Measurements from ENCODE around the gene KCNQ1. TPM values are rescaled to one million over a fixed set of nuclear protein-coding genes. Genes with fewer than 3 reads are reported as not detected.

Gene KCNQ1
- total and polyA plus RNA-seq, 2 experiments from 2014 or later, result 0.45 to 0.87 TPM

DNA sequence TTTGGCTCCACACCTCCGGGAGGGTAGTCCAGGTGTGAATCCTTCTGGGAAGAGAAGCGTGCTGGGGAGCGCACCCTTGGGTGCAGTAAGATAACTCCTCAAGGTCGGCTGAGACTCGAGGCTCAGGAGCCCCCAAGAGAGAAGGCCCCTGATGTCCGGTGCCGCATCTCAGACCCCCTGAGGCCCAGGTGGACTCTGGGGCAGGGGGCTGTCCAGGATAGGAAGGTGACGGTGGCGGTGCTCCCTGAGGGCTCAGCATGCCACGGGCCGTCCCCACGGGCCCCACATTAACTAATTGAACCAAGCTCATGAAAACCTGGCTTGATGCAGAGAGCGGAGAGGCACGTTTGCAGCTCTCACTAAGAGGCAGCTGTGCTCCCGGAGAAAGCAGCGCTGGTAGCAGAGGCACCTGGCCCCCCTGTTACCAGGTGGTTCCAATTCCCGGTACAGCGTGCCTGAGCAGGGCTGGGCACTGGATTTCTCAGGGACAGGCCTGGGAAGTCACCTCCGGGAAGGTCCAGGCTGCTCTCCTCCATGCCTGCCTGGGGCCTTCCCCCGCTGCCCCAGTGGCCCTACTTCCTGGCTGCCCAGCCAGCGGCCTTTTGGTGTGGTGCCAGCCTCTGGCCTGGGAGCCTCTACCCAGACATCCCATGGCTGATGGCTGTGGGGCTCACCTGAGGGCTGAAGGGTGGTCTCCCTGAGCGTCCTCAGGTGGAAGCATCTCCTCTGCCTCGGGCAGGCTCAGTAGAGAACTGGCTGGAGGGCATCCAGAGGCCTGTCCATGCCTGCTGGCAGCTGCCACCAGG lies 1.1 kb downstream of the KCNQ1 start:
- Histone ChIP-seq H3K27me3 (ENCODE audit: insufficient read depth) (peaks cover 62% of the 10 kb centered on the region), H3K36me3 (ENCODE audit: insufficient read depth) (no peaks in the 10 kb centered on the region), H3K79me2 (replicated peaks; ENCODE audit: insufficient read depth) (no peaks in the 10 kb centered on the region), H3K4me1 (ENCODE audit: insufficient read depth) (no peaks in the 10 kb centered on the region; the same call in 1 of the 2 replicates), H4K20me1 (replicated peaks; ENCODE audit: insufficient read depth) (no peaks in the 10 kb centered on the region), H3F3A (replicated peaks; ENCODE audit: low read depth) (no peaks in the 10 kb centered on the region), H3K4me2 (peak overlapping the region; percentile 81), H3K9me2 (ENCODE audit: insufficient read depth) (no peaks in the 10 kb centered on the region), H2AFZ (peak overlapping the region; percentile 95; the same call in 1 of the 2 replicates), H3K4me3 (peak overlapping the region; percentile 62), H3K27ac (ENCODE audit: low read depth) (no peak overlapping the region)
- H3K36me3 Mint-ChIP-seq (ENCODE audit: low read depth), result no peaks in the 10 kb centered on the region
- no peak overlapping the region for H3K27ac Mint-ChIP-seq
- peak overlapping the region; percentile 74 for H3K4me3 Mint-ChIP-seq
- DNase-seq (ENCODE audit: low spot score) (peak; percentile 13), ATAC-seq (no peak)
- H3K27me3 Mint-ChIP-seq (ENCODE audit: insufficient read depth, low read depth, poor library complexity), result peaks cover 64% of the 10 kb centered on the region
- peak; percentile 5 for TF ChIP-seq EZH2 (IDR thresholded peaks at IDR 0.05; ENCODE audit: low read depth, unreplicated experiment)
- TF ChIP-seq, protein P1, sequence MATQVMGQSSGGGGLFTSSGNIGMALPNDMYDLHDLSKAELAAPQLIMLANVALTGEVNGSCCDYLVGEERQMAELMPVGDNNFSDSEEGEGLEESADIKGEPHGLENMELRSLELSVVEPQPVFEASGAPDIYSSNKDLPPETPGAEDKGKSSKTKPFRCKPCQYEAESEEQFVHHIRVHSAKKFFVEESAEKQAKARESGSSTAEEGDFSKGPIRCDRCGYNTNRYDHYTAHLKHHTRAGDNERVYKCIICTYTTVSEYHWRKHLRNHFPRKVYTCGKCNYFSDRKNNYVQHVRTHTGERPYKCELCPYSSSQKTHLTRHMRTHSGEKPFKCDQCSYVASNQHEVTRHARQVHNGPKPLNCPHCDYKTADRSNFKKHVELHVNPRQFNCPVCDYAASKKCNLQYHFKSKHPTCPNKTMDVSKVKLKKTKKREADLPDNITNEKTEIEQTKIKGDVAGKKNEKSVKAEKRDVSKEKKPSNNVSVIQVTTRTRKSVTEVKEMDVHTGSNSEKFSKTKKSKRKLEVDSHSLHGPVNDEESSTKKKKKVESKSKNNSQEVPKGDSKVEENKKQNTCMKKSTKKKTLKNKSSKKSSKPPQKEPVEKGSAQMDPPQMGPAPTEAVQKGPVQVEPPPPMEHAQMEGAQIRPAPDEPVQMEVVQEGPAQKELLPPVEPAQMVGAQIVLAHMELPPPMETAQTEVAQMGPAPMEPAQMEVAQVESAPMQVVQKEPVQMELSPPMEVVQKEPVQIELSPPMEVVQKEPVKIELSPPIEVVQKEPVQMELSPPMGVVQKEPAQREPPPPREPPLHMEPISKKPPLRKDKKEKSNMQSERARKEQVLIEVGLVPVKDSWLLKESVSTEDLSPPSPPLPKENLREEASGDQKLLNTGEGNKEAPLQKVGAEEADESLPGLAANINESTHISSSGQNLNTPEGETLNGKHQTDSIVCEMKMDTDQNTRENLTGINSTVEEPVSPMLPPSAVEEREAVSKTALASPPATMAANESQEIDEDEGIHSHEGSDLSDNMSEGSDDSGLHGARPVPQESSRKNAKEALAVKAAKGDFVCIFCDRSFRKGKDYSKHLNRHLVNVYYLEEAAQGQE (IDR thresholded peaks at IDR 0.05; ENCODE audit: unreplicated experiment), result no peak
- H3K4me1 Mint-ChIP-seq, result no peaks in the 10 kb centered on the region; the same call in 2 of the 3 replicates
- no peaks in the 10 kb centered on the region for H3K9me3 Mint-ChIP-seq

DNA sequence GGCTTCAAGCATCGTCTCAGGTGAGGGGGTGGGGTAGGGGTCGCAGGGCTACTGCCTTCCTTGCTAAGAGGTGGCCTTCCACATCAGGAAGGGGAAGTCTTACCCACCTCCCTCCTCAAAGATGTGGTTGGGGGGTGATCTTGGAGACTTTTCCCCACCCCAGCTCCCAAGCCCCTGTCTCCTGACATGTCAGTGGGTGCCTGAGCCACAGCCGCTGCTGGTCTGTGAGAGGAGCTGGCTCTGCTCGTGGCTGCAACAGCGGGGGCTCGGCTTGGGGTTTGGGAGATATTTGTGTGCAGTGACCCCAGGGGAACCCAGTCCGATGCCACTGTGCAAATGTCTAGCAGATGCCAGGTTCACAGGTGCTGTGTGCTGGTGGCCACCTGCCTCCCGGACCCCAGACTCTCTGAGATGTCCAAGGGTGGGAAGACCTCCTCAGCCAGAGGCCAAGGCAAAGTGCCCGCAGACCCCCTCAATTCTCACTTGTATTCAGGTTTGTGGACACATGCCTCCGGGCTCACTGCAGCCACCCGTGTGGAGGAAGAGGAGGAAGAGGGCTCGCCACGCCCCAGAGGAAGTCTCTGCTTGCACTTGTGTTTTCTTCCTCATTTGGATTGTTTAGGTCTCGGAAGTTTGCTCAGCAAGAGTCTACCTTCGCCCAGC lies 1.9 kb downstream of the KCNQ1 start:
- DNase-seq (ENCODE audit: low spot score), result no peak
- Histone ChIP-seq H3K4me1 (ENCODE audit: insufficient read depth) (no peaks in the 10 kb centered on the region; the same call in 1 of the 2 replicates), H3K36me3 (ENCODE audit: insufficient read depth) (no peaks in the 10 kb centered on the region), H3K4me3 (no peak overlapping the region), H3K4me2 (no peak overlapping the region), H4K20me1 (replicated peaks; ENCODE audit: insufficient read depth) (no peaks in the 10 kb centered on the region), H3K9me2 (ENCODE audit: insufficient read depth) (no peaks in the 10 kb centered on the region), H2AFZ (no peak overlapping the region), H3K27ac (ENCODE audit: low read depth) (no peak overlapping the region), H3K79me2 (replicated peaks; ENCODE audit: insufficient read depth) (no peaks in the 10 kb centered on the region), H3F3A (replicated peaks; ENCODE audit: low read depth) (no peaks in the 10 kb centered on the region), H3K27me3 (ENCODE audit: insufficient read depth) (peaks cover 64% of the 10 kb centered on the region)
- Mint-ChIP-seq H3K9me3 (no peaks in the 10 kb centered on the region), H3K27ac (no peak overlapping the region), H3K27me3 (ENCODE audit: insufficient read depth, low read depth, poor library complexity) (peaks cover 65% of the 10 kb centered on the region), H3K4me3 (no peak overlapping the region), H3K36me3 (ENCODE audit: low read depth) (no peaks in the 10 kb centered on the region), H3K4me1 (no peaks in the 10 kb centered on the region; the same call in 2 of the 3 replicates)
- no peak for TF ChIP-seq POLR2AphosphoS5 (IDR thresholded peaks at IDR 0.05; ENCODE audit: low read depth)
- no peak for TF ChIP-seq ZNF331 (CRISPR knock-in tag; IDR thresholded peaks at IDR 0.05; ENCODE audit: low read depth)
- no peak for TF ChIP-seq EZH2 (IDR thresholded peaks at IDR 0.05; ENCODE audit: low read depth, unreplicated experiment)
- TF ChIP-seq EZH2phosphoT487 (IDR thresholded peaks at IDR 0.05; ENCODE audit: unreplicated experiment), result no peak
- no peak for TF ChIP-seq CREB1 (CRISPR knock-in tag; IDR thresholded peaks at IDR 0.05; ENCODE audit: low read depth)
- no peak for TF ChIP-seq CTCF (conservative IDR thresholded peaks at IDR 0.05; ENCODE audit: low read depth in 2 of 2)
- no peak for TF ChIP-seq STAT1 (IDR thresholded peaks at IDR 0.05; ENCODE audit: unreplicated experiment)
- TF ChIP-seq JUNB (IDR thresholded peaks at IDR 0.05; ENCODE audit: unreplicated experiment), result no peak
- no peak for ATAC-seq

All from GM23338 (cell line).